ENCODE measurements around the gene SOCS1. TPM values are rescaled to one million over a fixed set of nuclear protein-coding genes. Genes with fewer than 3 reads are reported as not detected.

The SOCS1 gene
- total and polyA plus RNA-seq, 2 experiments from 2014 or later = 84.7 to 104 TPM

DNA sequence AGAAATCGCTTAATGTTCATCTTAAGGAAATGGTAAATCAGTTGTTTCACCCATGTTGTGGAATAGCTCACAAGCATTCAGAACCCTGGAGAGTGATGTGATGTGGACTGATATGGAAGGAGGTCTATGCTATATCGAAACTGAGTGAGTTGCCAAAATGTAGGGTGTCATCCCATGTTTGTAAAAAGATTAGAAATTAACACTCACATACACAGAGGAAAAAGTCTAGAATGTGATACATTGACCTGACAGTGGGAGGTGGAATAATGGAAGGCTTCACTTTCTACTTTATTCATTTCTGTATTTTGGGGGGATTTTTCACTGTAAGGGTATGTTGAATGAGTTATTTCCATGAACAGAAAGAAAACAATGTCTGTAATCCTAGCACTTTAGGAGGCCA is 29.8 kb upstream of the SOCS1 start:
- Histone ChIP-seq H3F3A (replicated peaks; ENCODE audit: low read depth) (0 out of 2 replicates have a peak, but pooled peaks cover 4% of the 10 kb centered on the region), H4K20me1 (replicated peaks; ENCODE audit: insufficient read depth) (no peaks in the 10 kb centered on the region), H3K9me2 (ENCODE audit: insufficient read depth) (no peaks in the 10 kb centered on the region), H3K4me3 (no peak overlapping the region), H3K27me3 (ENCODE audit: insufficient read depth) (no peaks in the 10 kb centered on the region), H3K27ac (ENCODE audit: low read depth) (no peak overlapping the region), H3K4me1 (ENCODE audit: insufficient read depth) (peaks cover 4% of the 10 kb centered on the region; the same call in 1 of the 2 replicates), H3K79me2 (replicated peaks; ENCODE audit: insufficient read depth) (no peaks in the 10 kb centered on the region), H3K4me2 (no peak overlapping the region), H3K36me3 (ENCODE audit: insufficient read depth) (no peaks in the 10 kb centered on the region), H2AFZ (no peak overlapping the region)
- Mint-ChIP-seq H3K27ac (no peak overlapping the region), H3K4me3 (no peak overlapping the region), H3K27me3 (ENCODE audit: insufficient read depth, low read depth, poor library complexity) (peaks cover 8% of the 10 kb centered on the region), H3K36me3 (ENCODE audit: low read depth) (no peaks in the 10 kb centered on the region), H3K4me1 (peaks cover 10% of the 10 kb centered on the region), H3K9me3 (no peaks in the 10 kb centered on the region)
- TF ChIP-seq STAT1 (IDR thresholded peaks at IDR 0.05; ENCODE audit: unreplicated experiment) (no peak), EZH2 (IDR thresholded peaks at IDR 0.05; ENCODE audit: low read depth, unreplicated experiment) (no peak)
- TF ChIP-seq, protein P1, sequence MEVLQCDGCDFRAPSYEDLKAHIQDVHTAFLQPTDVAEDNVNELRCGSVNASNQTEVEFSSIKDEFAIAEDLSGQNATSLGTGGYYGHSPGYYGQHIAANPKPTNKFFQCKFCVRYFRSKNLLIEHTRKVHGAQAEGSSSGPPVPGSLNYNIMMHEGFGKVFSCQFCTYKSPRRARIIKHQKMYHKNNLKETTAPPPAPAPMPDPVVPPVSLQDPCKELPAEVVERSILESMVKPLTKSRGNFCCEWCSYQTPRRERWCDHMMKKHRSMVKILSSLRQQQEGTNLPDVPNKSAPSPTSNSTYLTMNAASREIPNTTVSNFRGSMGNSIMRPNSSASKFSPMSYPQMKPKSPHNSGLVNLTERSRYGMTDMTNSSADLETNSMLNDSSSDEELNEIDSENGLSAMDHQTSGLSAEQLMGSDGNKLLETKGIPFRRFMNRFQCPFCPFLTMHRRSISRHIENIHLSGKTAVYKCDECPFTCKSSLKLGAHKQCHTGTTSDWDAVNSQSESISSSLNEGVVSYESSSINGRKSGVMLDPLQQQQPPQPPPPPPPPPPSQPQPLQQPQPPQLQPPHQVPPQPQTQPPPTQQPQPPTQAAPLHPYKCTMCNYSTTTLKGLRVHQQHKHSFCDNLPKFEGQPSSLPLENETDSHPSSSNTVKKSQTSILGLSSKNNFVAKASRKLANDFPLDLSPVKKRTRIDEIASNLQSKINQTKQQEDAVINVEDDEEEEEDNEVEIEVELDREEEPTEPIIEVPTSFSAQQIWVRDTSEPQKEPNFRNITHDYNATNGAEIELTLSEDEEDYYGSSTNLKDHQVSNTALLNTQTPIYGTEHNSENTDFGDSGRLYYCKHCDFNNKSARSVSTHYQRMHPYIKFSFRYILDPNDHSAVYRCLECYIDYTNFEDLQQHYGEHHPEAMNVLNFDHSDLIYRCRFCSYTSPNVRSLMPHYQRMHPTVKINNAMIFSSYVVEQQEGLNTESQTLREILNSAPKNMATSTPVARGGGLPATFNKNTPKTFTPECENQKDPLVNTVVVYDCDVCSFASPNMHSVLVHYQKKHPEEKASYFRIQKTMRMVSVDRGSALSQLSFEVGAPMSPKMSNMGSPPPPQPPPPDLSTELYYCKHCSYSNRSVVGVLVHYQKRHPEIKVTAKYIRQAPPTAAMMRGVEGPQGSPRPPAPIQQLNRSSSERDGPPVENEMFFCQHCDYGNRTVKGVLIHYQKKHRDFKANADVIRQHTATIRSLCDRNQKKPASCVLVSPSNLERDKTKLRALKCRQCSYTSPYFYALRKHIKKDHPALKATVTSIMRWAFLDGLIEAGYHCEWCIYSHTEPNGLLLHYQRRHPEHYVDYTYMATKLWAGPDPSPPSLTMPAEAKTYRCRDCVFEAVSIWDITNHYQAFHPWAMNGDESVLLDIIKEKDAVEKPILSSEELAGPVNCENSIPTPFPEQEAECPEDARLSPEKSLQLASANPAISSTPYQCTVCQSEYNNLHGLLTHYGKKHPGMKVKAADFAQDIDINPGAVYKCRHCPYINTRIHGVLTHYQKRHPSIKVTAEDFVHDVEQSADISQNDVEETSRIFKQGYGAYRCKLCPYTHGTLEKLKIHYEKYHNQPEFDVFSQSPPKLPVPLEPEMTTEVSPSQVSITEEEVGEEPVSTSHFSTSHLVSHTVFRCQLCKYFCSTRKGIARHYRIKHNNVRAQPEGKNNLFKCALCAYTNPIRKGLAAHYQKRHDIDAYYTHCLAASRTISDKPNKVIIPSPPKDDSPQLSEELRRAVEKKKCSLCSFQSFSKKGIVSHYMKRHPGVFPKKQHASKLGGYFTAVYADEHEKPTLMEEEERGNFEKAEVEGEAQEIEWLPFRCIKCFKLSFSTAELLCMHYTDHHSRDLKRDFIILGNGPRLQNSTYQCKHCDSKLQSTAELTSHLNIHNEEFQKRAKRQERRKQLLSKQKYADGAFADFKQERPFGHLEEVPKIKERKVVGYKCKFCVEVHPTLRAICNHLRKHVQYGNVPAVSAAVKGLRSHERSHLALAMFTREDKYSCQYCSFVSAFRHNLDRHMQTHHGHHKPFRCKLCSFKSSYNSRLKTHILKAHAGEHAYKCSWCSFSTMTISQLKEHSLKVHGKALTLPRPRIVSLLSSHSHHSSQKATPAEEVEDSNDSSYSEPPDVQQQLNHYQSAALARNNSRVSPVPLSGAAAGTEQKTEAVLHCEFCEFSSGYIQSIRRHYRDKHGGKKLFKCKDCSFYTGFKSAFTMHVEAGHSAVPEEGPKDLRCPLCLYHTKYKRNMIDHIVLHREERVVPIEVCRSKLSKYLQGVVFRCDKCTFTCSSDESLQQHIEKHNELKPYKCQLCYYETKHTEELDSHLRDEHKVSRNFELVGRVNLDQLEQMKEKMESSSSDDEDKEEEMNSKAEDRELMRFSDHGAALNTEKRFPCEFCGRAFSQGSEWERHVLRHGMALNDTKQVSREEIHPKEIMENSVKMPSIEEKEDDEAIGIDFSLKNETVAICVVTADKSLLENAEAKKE (CRISPR knock-in tag; IDR thresholded peaks at IDR 0.05) = no peak
- ATAC-seq = no peak
- DNase-seq (ENCODE audit: low spot score) = no peak

DNA sequence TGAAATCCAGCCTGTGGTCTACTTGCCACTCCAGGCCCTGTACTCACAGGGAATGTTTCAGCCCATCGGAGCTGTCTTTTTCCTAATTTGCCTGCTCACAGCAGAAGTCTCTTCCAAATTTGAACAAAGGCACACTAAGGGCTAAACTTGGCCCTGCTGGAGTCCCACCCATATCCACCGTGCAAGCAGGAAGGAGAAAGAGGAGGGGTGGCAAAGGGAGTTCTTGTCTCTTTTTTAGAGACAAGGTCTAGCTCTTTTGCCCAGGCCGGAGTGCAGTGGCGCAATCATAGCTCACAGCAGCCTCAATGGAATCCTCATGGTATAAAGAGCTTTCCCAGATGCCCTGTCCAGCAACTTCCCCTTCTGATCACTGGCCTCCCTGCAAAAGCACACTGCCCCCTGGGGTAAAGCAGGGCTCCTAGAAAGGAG is 27.8 kb upstream of the SOCS1 start:
- Histone ChIP-seq H3K79me2 (replicated peaks; ENCODE audit: insufficient read depth) (no peaks in the 10 kb centered on the region), H3K27me3 (ENCODE audit: insufficient read depth) (no peaks in the 10 kb centered on the region), H4K20me1 (replicated peaks; ENCODE audit: insufficient read depth) (no peaks in the 10 kb centered on the region), H2AFZ (peak overlapping the region; percentile 63; the same call in 1 of the 2 replicates), H3K9me2 (ENCODE audit: insufficient read depth) (no peaks in the 10 kb centered on the region), H3K4me3 (no peak overlapping the region), H3K36me3 (ENCODE audit: insufficient read depth) (no peaks in the 10 kb centered on the region), H3F3A (replicated peaks; ENCODE audit: low read depth) (0 out of 2 replicates have a peak, but pooled peaks cover 2% of the 10 kb centered on the region), H3K4me1 (ENCODE audit: insufficient read depth) (peaks cover 4% of the 10 kb centered on the region; the same call in 1 of the 2 replicates), H3K27ac (ENCODE audit: low read depth) (no peak overlapping the region), H3K4me2 (no peak overlapping the region)
- Mint-ChIP-seq H3K9me3 (no peaks in the 10 kb centered on the region), H3K4me1 (peaks cover 3% of the 10 kb centered on the region), H3K27me3 (ENCODE audit: insufficient read depth, low read depth, poor library complexity) (peaks cover 8% of the 10 kb centered on the region), H3K4me3 (no peak overlapping the region), H3K36me3 (ENCODE audit: low read depth) (no peaks in the 10 kb centered on the region), H3K27ac (no peak overlapping the region)
- ATAC-seq (no peak; the same call in 2 of the 3 replicates), DNase-seq (ENCODE audit: low spot score) (no peak)
- TF ChIP-seq, protein P1 (CRISPR knock-in tag; IDR thresholded peaks at IDR 0.05) = no peak
- TF ChIP-seq STAT1 (IDR thresholded peaks at IDR 0.05; ENCODE audit: unreplicated experiment) = no peak
- no peak for TF ChIP-seq NANOG (IDR thresholded peaks at IDR 0.05; ENCODE audit: borderline replicate concordance)
- TF ChIP-seq EZH2phosphoT487 (IDR thresholded peaks at IDR 0.05; ENCODE audit: unreplicated experiment) = no peak
